ENCODE data around the gene FAHD2A.

GRCh38 chr2:95376311-95377215 is 25.9 kb upstream of the FAHD2A start:
- TF ChIP-seq CTCF (IDR thresholded peaks at IDR 0.05; ENCODE audit: borderline replicate concordance, extremely low read depth, low read length, poor library complexity, severe bottlenecking) (no peak), EZH2 (IDR thresholded peaks at IDR 0.05; ENCODE audit: borderline replicate concordance, low read depth, low read length, severe bottlenecking) (no peak)

Data from DND-41 (cell line).